GOT3 (cell line): ENCODE results near the gene SALL2.

ENCODE experiments used
- DNase-seq: peaks from one replicate; lab custom pipeline; 2025; ENCODE audit warnings: mixed read lengths; lab: John Stamatoyannopoulos, UW

The SALL2 gene

GRCh38 chr14:21527318-21527679 lies 1.2 kb upstream of the SALL2 start:
- no peak for DNase-seq

GRCh38 chr14:21526672-21527317 lies 649 bp upstream of the SALL2 start:
- no peak for DNase-seq

DNA sequence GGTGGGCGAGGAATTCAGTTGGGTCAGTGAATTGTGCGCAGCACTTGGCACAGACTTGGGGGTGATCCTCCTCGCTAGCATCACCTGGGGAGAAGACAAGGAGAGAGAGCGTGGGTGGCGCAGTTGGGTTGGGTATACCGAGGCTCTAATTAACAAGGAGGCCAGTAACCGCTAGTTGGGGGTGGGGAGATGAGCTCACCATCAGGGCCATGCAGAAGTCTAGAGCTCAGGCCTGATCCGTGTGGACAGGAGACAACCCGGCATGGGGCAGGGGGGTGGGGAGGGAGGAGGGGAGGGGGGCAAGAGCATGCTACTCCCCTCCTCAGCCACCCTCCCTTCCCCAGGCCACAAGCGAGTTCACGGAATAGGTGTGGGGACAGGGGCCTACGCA lies 580 bp downstream of the SALL2 start:
- no peak for DNase-seq

- DNase-seq, result no peak
Observed at GRCh38 chr14:21524575-21525490, 1.3 kb downstream of the SALL2 start.

DNA sequence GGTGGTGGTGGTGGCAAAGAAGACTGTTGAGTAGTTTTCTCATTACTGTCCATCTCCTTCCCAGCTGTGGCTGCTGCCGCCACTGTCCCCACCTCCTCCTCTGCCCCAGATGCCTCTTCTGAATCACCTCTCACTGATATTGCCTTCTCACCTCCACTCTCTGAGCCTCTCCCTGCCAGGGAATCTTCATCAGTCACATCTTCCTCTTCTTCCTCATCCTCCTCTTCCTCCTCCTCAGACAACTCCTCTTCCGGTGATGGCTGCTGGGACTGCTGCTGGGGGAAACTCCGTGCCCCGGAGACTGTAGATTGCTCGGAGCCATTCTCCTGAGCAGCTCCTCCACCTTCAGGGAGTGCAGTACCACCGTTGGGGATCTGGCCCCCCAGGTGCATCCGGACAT lies 2.9 kb downstream of the SALL2 start:
- no peak for DNase-seq

DNA sequence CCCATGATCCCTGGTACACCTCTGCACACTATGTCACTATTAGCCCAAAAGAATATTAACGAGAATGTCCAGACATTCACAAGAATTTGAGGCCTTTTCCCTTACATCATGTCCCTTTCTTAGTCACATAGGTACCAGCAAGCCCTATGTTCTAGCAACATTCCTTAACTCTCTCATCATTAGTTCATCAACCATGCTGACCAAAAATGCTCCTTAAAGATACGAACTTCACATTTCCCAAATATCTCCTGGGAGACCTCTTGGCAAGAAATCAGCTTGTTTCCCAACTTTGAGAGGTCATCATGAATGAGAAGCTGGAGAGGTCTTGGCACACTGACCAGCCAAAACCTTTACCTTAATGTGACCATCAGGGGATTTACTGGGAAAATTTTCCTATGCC lies 4.6 kb downstream of the SALL2 start:
- no peak for DNase-seq

GRCh38 chr14:21520767-21521166 lies 5.4 kb downstream of the SALL2 start:
- no peak for DNase-seq

- DNase-seq, result no peak
Observed at GRCh38 chr14:21518725-21519124, 7.4 kb downstream of the SALL2 start.

DNA sequence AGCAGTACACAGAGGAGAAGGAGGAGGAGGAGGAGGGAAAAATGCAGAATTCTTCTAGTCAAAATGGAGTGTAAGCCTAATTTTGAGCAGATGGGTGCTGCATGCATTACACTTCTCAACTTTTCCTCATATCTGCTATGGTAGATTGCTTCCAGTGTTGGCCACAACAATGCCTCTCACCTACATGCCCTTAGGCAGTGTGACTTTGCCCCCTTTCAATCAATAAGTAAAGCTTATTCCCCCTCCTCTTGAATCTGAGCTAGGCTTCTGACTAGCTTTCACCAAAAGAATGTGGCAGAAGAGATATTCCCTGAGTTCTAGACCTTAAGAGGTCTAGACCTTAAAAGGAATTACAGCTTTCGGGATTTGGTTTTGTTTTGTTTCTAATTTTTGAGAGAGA lies 11.8 kb downstream of the SALL2 start:
- DNase-seq, result no peak

DNA sequence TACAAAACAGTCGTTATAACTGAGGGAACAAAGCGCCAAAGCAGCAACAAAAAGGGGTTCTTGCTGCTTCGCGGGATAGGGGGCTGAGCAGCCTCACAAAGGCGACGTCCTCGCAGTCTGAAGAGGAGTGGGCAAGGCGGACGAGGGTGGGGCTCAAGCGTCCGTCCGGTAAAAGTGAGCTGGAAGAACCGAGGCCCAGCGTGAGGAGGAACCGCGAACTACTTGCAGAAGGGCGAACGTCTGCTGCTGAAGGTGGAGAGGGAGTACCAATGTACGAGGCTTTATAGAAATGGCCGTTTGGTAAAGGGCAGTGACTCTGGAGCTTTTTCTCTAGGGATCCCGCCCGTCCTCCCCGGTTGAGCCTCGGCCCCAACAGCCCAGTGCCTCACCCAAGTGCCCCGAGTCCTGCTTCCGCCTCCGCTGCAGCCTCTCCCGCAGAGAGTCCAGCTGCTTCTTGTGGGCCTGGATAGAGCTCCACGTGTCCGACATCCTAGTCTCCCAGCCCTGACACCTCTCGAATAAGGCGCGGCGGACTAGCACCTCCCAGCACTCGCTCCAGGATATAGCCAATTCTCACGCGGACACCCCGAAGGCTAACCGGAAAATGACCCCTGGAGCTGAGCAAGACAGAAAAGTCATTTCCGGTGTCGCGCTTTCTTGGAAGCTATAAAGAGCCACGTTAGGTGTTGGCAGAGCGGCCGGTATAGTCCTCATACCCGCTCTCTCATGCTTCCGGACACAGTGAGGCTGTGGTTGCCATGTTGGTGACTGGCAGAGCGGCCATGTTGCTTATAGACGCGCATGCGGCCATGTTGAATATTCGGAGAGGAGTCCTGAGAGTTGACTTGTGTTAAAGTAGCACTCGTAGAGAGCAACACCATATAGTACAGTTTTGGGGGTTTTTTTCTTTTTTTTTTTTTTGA lies 15.2 kb downstream of the SALL2 start, which contains the start of gene METTL3:
Gene METTL3 (minus strand): TSS at position 606 of the 923 bp plus-strand sequence. CDS start 117 bp downstream, at position 489.
- DNase-seq, result peak; percentile 76

DNA sequence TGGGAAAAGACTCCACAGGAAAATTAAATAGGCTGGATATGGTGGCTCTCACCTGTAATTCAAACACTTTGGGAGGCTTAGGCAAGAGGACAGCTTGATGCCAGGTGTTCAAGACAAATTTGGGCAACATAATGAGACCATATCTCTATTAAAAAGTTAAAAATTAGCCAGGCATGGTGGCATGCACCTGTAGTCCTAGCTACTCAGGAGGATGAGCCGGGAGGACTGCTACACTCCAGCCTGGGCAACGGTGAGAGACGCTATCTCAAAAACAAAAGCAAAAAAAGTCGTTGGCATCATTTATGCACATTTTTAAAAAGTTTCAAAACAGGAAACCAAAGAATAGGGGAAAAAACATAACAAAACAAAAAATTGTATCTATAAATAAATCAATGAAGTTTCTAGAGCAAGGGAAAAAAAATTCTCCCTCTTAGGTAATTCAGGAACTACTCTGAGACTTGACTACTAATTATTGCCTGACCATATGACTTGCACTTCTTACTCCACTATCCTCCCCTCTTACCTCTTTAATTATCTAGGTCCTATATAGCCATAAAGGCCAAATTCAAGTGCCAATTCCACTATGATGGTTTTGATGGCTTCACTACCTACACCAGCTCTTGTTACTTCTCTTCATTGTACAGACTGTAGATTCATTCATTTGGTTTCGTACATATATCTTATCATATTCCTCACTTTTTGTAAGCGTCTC lies 16.6 kb downstream of the SALL2 start:
- no peak for DNase-seq

- DNase-seq, result no peak
Observed at GRCh38 chr14:21506557-21506956, 19.6 kb downstream of the SALL2 start.

- DNase-seq, result no peak
Observed at GRCh38 chr14:21505012-21505553, 21.1 kb downstream of the SALL2 start.

GRCh38 chr14:21503376-21503775 lies 22.8 kb downstream of the SALL2 start:
- DNase-seq, result no peak

- DNase-seq, result no peak
Observed at GRCh38 chr14:21501568-21501967, 24.6 kb downstream of the SALL2 start.

- no peak for DNase-seq
Observed at GRCh38 chr14:21498540-21499526, 27.3 kb downstream of the SALL2 start.

DNA sequence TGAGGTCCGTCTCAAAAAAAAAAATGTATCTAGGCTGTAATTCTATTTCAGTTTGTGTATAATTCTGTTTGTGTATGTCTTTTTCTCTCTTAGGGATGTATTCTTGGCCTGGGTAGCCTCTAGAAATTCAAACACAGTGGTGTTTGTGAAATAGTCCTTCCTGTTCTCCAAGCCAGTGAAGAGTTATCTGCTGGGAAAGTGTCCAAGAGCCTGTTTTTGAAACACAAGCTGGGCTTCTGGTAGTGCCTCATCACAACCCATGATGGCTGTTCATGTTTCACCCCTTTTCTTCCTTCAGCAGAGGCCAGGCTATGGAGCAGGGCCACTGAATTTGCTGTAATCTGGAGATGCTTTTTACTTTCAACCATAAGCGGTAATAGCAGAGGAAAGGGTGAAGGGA lies 29.7 kb downstream of the SALL2 start:
- no peak for DNase-seq

DNA sequence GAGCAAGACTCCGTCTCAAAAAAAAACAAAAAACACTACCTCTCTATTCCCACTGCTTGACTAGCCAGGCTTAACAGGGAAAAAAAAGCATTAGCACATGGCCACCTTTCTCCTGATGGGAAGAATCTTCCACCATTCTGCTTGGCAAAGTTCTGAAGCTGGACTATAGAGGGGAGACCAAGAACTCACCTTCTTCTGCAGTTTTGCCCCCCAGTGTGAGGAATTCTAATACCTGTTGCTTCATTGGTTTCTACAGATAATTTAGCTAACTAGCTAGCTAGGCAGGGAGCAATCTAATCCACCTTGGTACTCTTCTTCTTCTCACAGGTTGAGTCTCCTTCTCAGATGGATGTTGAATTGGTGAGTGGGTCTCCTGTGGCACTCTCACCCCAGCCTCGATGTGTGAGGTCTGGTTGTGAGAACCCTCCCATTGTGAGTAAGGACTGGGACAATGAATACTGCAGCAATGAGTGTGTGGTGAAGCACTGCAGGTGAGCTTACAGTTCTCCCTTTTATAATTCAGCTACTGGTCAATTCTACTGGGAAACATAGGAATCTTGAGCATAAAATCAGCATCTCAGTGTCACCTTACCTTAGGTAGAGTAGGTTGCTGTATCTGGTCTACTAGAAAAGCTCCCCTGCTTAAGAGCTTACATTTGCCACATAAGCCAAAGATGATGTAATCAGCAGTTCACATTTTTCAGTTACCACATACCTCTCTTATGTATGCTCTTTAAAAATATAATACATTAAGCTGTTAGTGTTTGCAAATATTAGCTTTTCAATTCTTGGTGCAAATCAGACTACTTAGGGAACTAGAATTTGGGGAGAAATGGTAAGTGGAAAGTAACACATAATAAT lies 31.0 kb downstream of the SALL2 start:
- DNase-seq, result no peak

GRCh38 chr14:21486640-21487087 lies 39.5 kb downstream of the SALL2 start:
- no peak for DNase-seq
